Measurements from ENCODE around the gene YES1.

Gene YES1

DNA sequence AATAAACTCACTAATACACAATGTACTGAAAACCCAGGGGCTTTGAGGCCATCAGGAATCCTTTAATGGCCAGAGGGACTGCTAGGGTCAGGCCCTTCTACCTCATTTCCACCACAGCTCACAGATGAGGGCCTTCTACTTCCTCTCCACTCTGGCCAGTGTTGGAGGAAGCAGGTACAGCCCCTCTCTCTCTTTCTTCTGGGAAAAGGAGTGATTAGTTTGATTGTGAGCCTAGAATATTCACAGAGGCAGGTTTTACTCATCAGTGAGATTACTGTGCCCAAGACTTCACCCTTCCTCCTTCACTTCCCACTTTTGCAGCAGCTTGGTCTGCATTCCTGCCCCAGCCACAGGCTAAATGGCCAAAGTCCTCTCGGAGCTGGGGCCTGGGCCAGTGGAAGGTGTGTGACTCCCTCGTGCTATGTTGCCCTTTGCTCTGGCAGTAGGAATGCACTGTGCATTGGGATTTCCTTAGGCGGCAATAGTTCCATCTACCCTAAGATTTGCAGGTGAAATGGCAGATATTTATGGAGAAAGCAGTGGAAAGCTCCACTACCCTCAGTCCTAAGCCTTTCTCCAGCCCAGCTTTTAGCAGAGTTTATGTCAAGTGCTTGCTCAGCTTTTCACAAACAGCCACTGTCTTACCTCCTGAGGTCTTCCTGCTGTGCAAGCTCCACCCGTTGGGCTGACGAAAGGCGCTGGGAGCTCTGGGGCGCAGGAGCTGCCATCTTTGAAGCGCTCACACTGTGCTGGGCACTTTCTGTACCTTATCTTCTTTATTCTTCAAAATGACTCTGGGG is 36.2 kb upstream of the YES1 start:
- Histone ChIP-seq H3K4me3 (ENCODE audit: low read depth, low read length) (no peak overlapping the region), H3K27me3 (replicated peaks) (no peaks in the 10 kb centered on the region), H3K27ac (no peak overlapping the region), H3K36me3 (replicated peaks) (no peaks in the 10 kb centered on the region)
- in situ Hi-C loops (cut with HindIII; ENCODE audit: low pct_ligation_motif_present, low sequenced_read_pairs): loop anchor here (25.0 kb wide), 2 partner anchors 111 to 236 kb away; no protein-coding TSS in a partner anchor
- no peak for DNase-seq
- TF ChIP-seq, protein P1, sequence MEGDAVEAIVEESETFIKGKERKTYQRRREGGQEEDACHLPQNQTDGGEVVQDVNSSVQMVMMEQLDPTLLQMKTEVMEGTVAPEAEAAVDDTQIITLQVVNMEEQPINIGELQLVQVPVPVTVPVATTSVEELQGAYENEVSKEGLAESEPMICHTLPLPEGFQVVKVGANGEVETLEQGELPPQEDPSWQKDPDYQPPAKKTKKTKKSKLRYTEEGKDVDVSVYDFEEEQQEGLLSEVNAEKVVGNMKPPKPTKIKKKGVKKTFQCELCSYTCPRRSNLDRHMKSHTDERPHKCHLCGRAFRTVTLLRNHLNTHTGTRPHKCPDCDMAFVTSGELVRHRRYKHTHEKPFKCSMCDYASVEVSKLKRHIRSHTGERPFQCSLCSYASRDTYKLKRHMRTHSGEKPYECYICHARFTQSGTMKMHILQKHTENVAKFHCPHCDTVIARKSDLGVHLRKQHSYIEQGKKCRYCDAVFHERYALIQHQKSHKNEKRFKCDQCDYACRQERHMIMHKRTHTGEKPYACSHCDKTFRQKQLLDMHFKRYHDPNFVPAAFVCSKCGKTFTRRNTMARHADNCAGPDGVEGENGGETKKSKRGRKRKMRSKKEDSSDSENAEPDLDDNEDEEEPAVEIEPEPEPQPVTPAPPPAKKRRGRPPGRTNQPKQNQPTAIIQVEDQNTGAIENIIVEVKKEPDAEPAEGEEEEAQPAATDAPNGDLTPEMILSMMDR (IDR thresholded peaks at IDR 0.05; ENCODE audit: low read depth, low read length, missing control alignments): no peak

- TF ChIP-seq, protein P1 (IDR thresholded peaks at IDR 0.05; ENCODE audit: low read depth, low read length, missing control alignments): no peak
- no peak overlapping the region for H3K27ac ChIP-seq
- H3K27me3 ChIP-seq (replicated peaks): no peaks in the 10 kb centered on the region
- H3K4me3 ChIP-seq (ENCODE audit: low read depth, low read length): no peak overlapping the region
- DNase-seq: peak; percentile 34
- H3K36me3 ChIP-seq (replicated peaks): no peaks in the 10 kb centered on the region
- in situ Hi-C loops (cut with HindIII; ENCODE audit: low pct_ligation_motif_present, low sequenced_read_pairs): loop anchor here (25.0 kb wide), 2 partner anchors 108 to 233 kb away; no protein-coding TSS in a partner anchor
Observed at GRCh38 chr18:845152-845819, 33.2 kb upstream of the YES1 start.

DNA sequence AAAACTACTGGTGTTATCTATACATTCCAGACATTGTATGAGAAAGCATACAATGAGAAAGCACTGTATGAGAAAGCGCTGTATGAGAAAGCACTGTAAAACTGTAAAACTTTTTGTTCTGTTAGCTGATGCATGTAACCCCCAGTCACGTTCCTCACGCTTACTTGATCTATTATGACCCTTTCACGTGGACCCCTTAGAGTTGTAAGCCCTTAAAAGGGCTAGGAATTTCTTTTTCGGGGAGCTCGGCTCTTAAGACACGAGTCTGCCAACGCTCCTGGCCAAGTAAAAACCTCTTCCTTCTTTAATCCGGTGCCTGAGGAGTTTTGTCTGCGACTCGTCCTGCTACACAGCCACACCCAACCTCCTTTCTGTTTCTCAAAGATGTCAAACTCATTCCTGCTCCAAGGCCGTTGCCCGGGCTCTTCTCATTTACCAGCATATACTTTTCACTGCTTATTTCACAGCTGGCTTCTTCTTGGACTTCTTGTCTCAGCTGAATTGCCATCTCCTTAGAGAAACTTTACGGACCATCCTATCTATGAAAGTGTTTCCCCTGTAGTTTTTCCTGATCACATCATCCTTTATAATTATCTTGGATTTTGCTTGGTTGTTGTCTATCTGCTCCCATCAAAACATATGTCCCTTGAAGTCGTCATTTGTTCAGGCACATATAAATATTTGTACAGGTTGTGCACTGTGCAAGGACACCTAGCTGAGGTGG is 29.8 kb upstream of the YES1 start:
- Histone ChIP-seq H3K36me3 (replicated peaks) (no peaks in the 10 kb centered on the region), H3K27ac (no peak overlapping the region), H3K27me3 (replicated peaks) (no peaks in the 10 kb centered on the region), H3K4me3 (ENCODE audit: low read depth, low read length) (no peak overlapping the region)
- in situ Hi-C loops (cut with HindIII; ENCODE audit: low pct_ligation_motif_present, low sequenced_read_pairs): loop anchor here (25.0 kb wide), 2 partner anchors 105 to 230 kb away; no protein-coding TSS in a partner anchor
- TF ChIP-seq, protein P1 (IDR thresholded peaks at IDR 0.05; ENCODE audit: low read depth, low read length, missing control alignments): no peak
- DNase-seq: no peak

DNA sequence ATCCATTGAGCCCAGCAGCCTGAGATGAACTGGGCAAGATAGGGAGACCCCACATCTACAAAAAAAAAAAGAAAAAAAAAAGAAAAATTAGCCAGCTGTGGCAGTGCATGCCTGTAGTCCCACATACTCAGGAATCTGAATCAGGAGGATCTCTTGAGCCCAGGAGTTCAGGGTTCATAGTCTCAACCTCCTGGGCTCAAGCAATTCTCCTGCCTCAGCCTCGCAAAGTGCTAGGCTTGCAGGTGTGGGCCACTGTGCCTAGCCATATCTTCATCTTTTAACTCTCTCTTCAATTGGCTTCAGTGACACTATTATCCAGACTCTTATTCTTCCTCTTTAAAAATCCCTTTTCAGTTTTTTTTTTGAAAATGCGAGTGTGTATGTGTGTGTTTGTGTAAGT is 28.5 kb upstream of the YES1 start:
- in situ Hi-C loops (cut with HindIII; ENCODE audit: low pct_ligation_motif_present, low sequenced_read_pairs): loop anchor here (25.0 kb wide), 2 partner anchors 103 to 228 kb away; no protein-coding TSS in a partner anchor
- TF ChIP-seq, protein P1 (IDR thresholded peaks at IDR 0.05; ENCODE audit: low read depth, low read length, missing control alignments): no peak
- no peak overlapping the region for H3K27ac ChIP-seq
- no peaks in the 10 kb centered on the region for H3K27me3 ChIP-seq (replicated peaks)
- H3K4me3 ChIP-seq (ENCODE audit: low read depth, low read length): no peak overlapping the region
- DNase-seq: no peak
- H3K36me3 ChIP-seq (replicated peaks): no peaks in the 10 kb centered on the region

DNA sequence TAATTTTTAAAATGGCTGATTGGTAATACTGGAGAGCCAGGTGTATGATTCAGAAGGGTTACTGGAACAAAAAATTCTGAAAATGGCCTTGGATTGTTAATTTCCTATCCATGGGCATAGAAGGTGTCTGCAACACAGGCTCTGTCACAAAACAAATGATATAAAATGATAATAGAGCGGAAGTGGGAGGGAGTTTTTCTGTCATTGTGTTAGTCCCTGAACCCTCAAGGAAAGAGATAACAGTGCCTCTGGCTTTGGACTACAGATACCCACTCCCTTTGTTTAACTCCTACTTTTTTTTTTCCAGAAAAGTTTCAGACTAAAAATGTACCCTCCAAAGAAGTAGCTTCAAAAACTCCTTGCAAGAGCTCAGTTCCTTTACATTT is 28.0 kb upstream of the YES1 start:
- TF ChIP-seq, protein P1 (IDR thresholded peaks at IDR 0.05; ENCODE audit: low read depth, low read length, missing control alignments): no peak
- H3K27ac ChIP-seq: no peak overlapping the region

More for the DNA sequence above, 28.0 kb upstream of the YES1 start:
- Histone ChIP-seq H3K4me3 (ENCODE audit: low read depth, low read length) (no peak overlapping the region), H3K36me3 (replicated peaks) (no peaks in the 10 kb centered on the region), H3K27me3 (replicated peaks) (no peaks in the 10 kb centered on the region)
- in situ Hi-C loops (cut with HindIII; ENCODE audit: low pct_ligation_motif_present, low sequenced_read_pairs): loop anchor here (25.0 kb wide), 2 partner anchors 103 to 228 kb away; no protein-coding TSS in a partner anchor
- no peak for DNase-seq

Measured in brain microvascular endothelial cell (primary cell).